Retinal pigment epithelial cell (primary cell): Measurements from ENCODE around the gene VMAC.

Experiments used
- DNase-seq: peaks from one replicate; pipeline ENCODE4 v3.0.0-alpha.2; 2010; ENCODE audit warnings: low read depth
- H3K4me3 ChIP-seq: 2 replicates; pipeline ENCODE4 v1.5.1; 2011; ENCODE audit warnings: mild to moderate bottlenecking, low read length, control low read depth, moderate library complexity
- TF ChIP-seq, protein P1 (sequence below): conservative IDR thresholded peaks from 2 replicates; pipeline ENCODE4 v1.5.1; 2011; ENCODE audit warnings: low read depth, low read length, control low read depth, inconsistent platforms

The VMAC gene

GRCh38 chr19:5900976-5901375 is 3.7 kb upstream of the VMAC start:
- H3K4me3 ChIP-seq, result no peak overlapping the region
- no peak for DNase-seq
- TF ChIP-seq, protein P1, sequence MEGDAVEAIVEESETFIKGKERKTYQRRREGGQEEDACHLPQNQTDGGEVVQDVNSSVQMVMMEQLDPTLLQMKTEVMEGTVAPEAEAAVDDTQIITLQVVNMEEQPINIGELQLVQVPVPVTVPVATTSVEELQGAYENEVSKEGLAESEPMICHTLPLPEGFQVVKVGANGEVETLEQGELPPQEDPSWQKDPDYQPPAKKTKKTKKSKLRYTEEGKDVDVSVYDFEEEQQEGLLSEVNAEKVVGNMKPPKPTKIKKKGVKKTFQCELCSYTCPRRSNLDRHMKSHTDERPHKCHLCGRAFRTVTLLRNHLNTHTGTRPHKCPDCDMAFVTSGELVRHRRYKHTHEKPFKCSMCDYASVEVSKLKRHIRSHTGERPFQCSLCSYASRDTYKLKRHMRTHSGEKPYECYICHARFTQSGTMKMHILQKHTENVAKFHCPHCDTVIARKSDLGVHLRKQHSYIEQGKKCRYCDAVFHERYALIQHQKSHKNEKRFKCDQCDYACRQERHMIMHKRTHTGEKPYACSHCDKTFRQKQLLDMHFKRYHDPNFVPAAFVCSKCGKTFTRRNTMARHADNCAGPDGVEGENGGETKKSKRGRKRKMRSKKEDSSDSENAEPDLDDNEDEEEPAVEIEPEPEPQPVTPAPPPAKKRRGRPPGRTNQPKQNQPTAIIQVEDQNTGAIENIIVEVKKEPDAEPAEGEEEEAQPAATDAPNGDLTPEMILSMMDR, result no peak

DNA sequence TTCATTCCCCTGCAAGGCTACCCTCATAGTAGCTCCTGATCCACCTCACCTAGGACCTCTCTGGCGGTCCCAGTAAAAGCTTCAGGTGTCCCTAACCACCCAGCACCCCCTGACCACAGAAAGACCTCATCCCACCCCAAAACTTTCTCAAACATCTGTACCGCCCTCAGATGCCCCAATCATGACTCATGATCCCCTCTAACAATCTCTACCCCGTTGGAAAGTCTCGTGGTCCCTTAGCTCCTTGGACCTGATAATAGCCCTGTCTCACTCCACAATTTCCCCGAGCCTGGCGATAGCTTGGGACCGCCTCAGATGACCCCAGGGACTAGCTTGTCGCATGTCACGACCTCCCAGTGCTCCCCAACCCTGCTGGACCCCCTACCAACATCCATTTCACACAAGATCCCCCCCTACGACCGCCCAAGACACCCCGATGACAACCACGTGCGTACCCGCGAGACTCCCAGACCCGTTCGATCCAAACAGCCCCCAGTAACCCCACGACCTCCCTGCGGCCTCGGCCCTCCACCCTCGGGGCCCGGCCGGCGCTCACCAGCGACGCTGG is 1.5 kb upstream of the VMAC start:
- DNase-seq, result no peak
- TF ChIP-seq, protein P1, result no peak

GRCh38 chr19:5903624-5904351 is 884 bp upstream of the VMAC start, which contains the start of gene NDUFA11:
Gene NDUFA11, minus strand, starts transcription at chr19:5903790. Its CDS starts 82 bp downstream, at chr19:5903708.
- peak within 1 kb of the TSS; percentile 99 for H3K4me3 ChIP-seq
- DNase-seq, result no peak
- TF ChIP-seq, protein P1, result no peak

More for the DNA sequence above, 1.5 kb upstream of the VMAC start:
- H3K4me3 ChIP-seq, result peak overlapping the region; percentile 99

- TF ChIP-seq, protein P1, result no peak
- no peak for DNase-seq
Observed at GRCh38 chr19:5905114-5905778, 574 bp downstream of the VMAC start.

DNA sequence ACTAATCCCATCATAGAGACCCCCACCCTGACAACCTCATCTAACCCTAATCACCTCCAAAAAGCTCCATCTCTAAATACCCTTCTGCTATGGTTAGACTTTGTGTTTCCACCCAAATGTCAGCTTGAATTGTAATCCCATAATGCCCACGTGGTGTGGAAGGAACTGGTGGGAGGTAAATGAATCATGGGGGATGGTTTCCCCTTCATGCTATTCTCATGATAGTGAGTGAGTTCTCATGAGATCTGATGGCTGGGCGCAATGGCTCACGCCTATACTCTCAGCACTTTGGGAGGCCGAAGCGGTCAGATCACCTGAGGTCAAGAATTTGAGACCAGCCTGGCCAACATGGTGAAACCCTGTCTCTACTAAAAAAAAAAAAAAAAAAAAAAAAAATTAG is 2.6 kb downstream of the VMAC start:
- DNase-seq, result no peak
- H3K4me3 ChIP-seq, result no peak overlapping the region
- TF ChIP-seq, protein P1, result no peak

More at GRCh38 chr19:5905114-5905778, 574 bp downstream of the VMAC start:
- H3K4me3 ChIP-seq, result peak overlapping the region; percentile 72

- DNase-seq, result no peak
- TF ChIP-seq, protein P1, result no peak
- no peak overlapping the region for H3K4me3 ChIP-seq
Observed at GRCh38 chr19:5908773-5909442, 4.2 kb downstream of the VMAC start.
